ENCODE measurements around the gene SFRP2.
A peak's percentile ranks its signal among the peaks of the same experiment; 100 is the strongest.

Gene SFRP2

DNA sequence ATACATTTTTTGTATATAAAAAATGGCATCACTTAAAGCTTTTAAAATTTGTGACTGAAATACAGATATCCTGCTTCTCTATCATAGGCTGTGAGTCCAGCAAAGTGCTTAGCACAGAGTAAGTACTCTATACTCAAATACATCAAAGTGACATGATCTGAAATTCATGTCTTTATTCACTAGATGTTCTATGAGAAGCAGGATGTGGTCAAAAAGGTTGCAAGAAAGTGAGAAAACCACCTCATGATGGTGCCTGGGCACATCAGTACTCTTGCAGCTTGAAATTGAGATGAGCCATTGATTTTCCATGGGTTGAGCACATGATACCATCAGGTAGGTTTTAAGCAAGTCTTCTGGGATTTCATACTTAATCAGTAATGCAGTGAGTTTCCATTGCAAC lies 20.4 kb upstream of the SFRP2 start (continued):
- TF ChIP-seq ZNF433 (tag by site-specific recombination; IDR thresholded peaks at IDR 0.05; ENCODE audit: low read depth) (no peak), ZNF211 (tag by site-specific recombination; IDR thresholded peaks at IDR 0.05; ENCODE audit: low read depth) (no peak), ZNF629 (tag by site-specific recombination; IDR thresholded peaks at IDR 0.05) (no peak), SCRT1 (tag by site-specific recombination; IDR thresholded peaks at IDR 0.05; ENCODE audit: borderline replicate concordance) (no peak), ZNF660 (tag by site-specific recombination; IDR thresholded peaks at IDR 0.05) (no peak), KLF16 (tag by site-specific recombination; IDR thresholded peaks at IDR 0.05) (no peak), ZNF335 (tag by site-specific recombination; conservative IDR thresholded peaks at IDR 0.05) (no peak), ZIC2 (tag by site-specific recombination; IDR thresholded peaks at IDR 0.05) (no peak), GLI4 (tag by site-specific recombination; IDR thresholded peaks at IDR 0.05) (no peak), ZFHX2 (tag by site-specific recombination; conservative IDR thresholded peaks at IDR 0.05) (no peak)
- TF ChIP-seq, protein P1, sequence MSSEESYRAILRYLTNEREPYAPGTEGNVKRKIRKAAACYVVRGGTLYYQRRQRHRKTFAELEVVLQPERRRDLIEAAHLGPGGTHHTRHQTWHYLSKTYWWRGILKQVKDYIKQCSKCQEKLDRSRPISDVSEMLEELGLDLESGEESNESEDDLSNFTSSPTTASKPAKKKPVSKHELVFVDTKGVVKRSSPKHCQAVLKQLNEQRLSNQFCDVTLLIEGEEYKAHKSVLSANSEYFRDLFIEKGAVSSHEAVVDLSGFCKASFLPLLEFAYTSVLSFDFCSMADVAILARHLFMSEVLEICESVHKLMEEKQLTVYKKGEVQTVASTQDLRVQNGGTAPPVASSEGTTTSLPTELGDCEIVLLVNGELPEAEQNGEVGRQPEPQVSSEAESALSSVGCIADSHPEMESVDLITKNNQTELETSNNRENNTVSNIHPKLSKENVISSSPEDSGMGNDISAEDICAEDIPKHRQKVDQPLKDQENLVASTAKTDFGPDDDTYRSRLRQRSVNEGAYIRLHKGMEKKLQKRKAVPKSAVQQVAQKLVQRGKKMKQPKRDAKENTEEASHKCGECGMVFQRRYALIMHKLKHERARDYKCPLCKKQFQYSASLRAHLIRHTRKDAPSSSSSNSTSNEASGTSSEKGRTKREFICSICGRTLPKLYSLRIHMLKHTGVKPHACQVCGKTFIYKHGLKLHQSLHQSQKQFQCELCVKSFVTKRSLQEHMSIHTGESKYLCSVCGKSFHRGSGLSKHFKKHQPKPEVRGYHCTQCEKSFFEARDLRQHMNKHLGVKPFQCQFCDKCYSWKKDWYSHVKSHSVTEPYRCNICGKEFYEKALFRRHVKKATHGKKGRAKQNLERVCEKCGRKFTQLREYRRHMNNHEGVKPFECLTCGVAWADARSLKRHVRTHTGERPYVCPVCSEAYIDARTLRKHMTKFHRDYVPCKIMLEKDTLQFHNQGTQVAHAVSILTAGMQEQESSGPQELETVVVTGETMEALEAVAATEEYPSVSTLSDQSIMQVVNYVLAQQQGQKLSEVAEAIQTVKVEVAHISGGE (tag by site-specific recombination; conservative IDR thresholded peaks at IDR 0.05; ENCODE audit: low read depth) = no peak
- TF ChIP-seq, protein P2, sequence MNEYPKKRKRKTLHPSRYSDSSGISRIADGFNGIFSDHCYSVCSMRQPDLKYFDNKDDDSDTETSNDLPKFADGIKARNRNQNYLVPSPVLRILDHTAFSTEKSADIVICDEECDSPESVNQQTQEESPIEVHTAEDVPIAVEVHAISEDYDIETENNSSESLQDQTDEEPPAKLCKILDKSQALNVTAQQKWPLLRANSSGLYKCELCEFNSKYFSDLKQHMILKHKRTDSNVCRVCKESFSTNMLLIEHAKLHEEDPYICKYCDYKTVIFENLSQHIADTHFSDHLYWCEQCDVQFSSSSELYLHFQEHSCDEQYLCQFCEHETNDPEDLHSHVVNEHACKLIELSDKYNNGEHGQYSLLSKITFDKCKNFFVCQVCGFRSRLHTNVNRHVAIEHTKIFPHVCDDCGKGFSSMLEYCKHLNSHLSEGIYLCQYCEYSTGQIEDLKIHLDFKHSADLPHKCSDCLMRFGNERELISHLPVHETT (tag by site-specific recombination; IDR thresholded peaks at IDR 0.05) = no peak
- TF ChIP-seq, protein P3, sequence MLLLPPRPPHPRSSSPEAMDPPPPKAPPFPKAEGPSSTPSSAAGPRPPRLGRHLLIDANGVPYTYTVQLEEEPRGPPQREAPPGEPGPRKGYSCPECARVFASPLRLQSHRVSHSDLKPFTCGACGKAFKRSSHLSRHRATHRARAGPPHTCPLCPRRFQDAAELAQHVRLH (tag by site-specific recombination; IDR thresholded peaks at IDR 0.05) = no peak

- no peaks in the 10 kb centered on the region for H3K4me1 ChIP-seq (ENCODE audit: control insufficient read depth, insufficient read depth, low read length)
- no peaks in the 10 kb centered on the region for H3K9me3 ChIP-seq (ENCODE audit: control insufficient read depth, insufficient read depth, low read depth, low read length)
- CTCF ChIA-PET = no interaction called here
- H3K36me3 ChIP-seq (ENCODE audit: control insufficient read depth in 2 of 2, insufficient read depth in 1 of 2, low read length in 2 of 2) = no peaks in the 10 kb centered on the region
- TF ChIP-seq MZF1 (tag by site-specific recombination; IDR thresholded peaks at IDR 0.05; ENCODE audit: borderline replicate concordance) = no peak
- peak; percentile 48 for TF ChIP-seq ZNF335 (tag by site-specific recombination; conservative IDR thresholded peaks at IDR 0.05)
- TF ChIP-seq ZNF837 (tag by site-specific recombination; IDR thresholded peaks at IDR 0.05) = no peak
- no peak overlapping the region for H3K27ac ChIP-seq (ENCODE audit: extremely low read depth, low read depth, low read length)
- no peak overlapping the region for H3K4me3 ChIP-seq (ENCODE audit: low read depth, low read length)
- POLR2A ChIA-PET = no interaction called here
Observed at GRCh38 chr4:153808175-153808574, 19.3 kb upstream of the SFRP2 start.

DNA sequence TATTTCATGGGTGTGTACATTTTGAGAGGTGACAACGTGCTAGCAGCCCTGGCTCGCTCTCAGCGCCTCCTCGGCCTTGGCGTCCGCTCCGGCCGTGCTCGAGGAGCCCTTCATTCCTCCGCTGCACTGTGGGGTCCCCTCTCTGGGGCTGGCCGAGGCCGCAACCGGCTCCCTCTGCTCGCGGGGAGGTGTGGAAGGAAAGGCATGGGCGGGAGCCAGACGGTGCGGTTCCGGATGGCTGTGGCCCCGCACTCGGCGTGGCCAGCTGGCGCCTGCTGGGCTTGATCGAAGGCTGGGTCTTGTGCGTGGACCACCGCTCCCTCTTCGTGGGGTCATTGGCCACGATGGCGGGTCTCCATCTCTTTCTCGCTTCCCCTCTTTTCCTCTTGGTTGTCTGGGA lies 17.2 kb upstream of the SFRP2 start:
- POLR2A ChIA-PET = no interaction called here
- Histone ChIP-seq H3K4me3 (ENCODE audit: low read depth, low read length) (no peak overlapping the region), H3K4me1 (ENCODE audit: control insufficient read depth, insufficient read depth, low read length) (no peaks in the 10 kb centered on the region), H3K36me3 (ENCODE audit: control insufficient read depth in 2 of 2, insufficient read depth in 1 of 2, low read length in 2 of 2) (no peaks in the 10 kb centered on the region), H3K9me3 (ENCODE audit: control insufficient read depth, insufficient read depth, low read depth, low read length) (no peaks in the 10 kb centered on the region), H3K27ac (ENCODE audit: extremely low read depth, low read depth, low read length) (no peak overlapping the region)
- TF ChIP-seq BCL11B (tag by site-specific recombination; IDR thresholded peaks at IDR 0.05; ENCODE audit: low read depth) (no peak), ZEB2 (tag by site-specific recombination; IDR thresholded peaks at IDR 0.05) (no peak), ZNF311 (tag by site-specific recombination; IDR thresholded peaks at IDR 0.05; ENCODE audit: borderline replicate concordance) (no peak), SP2 (tag by site-specific recombination; IDR thresholded peaks at IDR 0.05) (no peak), ZNF701 (tag by site-specific recombination; IDR thresholded peaks at IDR 0.05) (no peak), ZNF529 (tag by site-specific recombination; IDR thresholded peaks at IDR 0.05; ENCODE audit: insufficient replicate concordance) (no peak), ZNF155 (tag by site-specific recombination; IDR thresholded peaks at IDR 0.05) (no peak), ZSCAN16 (tag by site-specific recombination; IDR thresholded peaks at IDR 0.05) (no peak), ZNF777 (tag by site-specific recombination; IDR thresholded peaks at IDR 0.05; ENCODE audit: borderline replicate concordance) (no peak), SP7 (tag by site-specific recombination; IDR thresholded peaks at IDR 0.05) (no peak)
- TF ChIP-seq, protein P4, sequence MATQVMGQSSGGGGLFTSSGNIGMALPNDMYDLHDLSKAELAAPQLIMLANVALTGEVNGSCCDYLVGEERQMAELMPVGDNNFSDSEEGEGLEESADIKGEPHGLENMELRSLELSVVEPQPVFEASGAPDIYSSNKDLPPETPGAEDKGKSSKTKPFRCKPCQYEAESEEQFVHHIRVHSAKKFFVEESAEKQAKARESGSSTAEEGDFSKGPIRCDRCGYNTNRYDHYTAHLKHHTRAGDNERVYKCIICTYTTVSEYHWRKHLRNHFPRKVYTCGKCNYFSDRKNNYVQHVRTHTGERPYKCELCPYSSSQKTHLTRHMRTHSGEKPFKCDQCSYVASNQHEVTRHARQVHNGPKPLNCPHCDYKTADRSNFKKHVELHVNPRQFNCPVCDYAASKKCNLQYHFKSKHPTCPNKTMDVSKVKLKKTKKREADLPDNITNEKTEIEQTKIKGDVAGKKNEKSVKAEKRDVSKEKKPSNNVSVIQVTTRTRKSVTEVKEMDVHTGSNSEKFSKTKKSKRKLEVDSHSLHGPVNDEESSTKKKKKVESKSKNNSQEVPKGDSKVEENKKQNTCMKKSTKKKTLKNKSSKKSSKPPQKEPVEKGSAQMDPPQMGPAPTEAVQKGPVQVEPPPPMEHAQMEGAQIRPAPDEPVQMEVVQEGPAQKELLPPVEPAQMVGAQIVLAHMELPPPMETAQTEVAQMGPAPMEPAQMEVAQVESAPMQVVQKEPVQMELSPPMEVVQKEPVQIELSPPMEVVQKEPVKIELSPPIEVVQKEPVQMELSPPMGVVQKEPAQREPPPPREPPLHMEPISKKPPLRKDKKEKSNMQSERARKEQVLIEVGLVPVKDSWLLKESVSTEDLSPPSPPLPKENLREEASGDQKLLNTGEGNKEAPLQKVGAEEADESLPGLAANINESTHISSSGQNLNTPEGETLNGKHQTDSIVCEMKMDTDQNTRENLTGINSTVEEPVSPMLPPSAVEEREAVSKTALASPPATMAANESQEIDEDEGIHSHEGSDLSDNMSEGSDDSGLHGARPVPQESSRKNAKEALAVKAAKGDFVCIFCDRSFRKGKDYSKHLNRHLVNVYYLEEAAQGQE (tag by site-specific recombination; IDR thresholded peaks at IDR 0.05) = no peak
- CTCF ChIA-PET = no interaction called here
